Fibroblast of the aortic adventitia (primary cell): ENCODE measurements around the gene MIX23. TPM values are rescaled to one million over a fixed set of nuclear protein-coding genes. Genes with fewer than 3 reads are reported as not detected.

Experiments
- DNase-seq: peaks from one replicate; pipeline ENCODE4 v3.0.0-alpha.2; 2010; ENCODE audit warnings: low read depth
- H3K4me3 ChIP-seq: 2 replicates; pipeline ENCODE4 v1.5.1; 2011; ENCODE audit warnings: low read depth, mild to moderate bottlenecking, control low read depth, low read length, moderate library complexity
- total RNA-seq: library from RNA; depleted of rRNA; stranded (reverse); fragments of >200 nt; gene quantifications from 2 replicates; pipeline ENCODE4 v1.2.3, GENCODE V29; 2012; ENCODE audit warnings: low replicate concordance
- TF ChIP-seq, protein P1 (sequence below): IDR thresholded peaks from 2 replicates; pipeline ENCODE4 v1.5.1; 2011; ENCODE audit warnings: mild to moderate bottlenecking, low read length, control low read depth, inconsistent platforms; ENCODE audit not compliant: insufficient read depth

The MIX23 gene
- total RNA-seq, 1 donor = 27.0 TPM

GRCh38 chr3:122365073-122365472, 18.0 kb downstream of the MIX23 start:
- no peak for DNase-seq
- H3K4me3 ChIP-seq = no peak overlapping the region
- TF ChIP-seq, protein P1, sequence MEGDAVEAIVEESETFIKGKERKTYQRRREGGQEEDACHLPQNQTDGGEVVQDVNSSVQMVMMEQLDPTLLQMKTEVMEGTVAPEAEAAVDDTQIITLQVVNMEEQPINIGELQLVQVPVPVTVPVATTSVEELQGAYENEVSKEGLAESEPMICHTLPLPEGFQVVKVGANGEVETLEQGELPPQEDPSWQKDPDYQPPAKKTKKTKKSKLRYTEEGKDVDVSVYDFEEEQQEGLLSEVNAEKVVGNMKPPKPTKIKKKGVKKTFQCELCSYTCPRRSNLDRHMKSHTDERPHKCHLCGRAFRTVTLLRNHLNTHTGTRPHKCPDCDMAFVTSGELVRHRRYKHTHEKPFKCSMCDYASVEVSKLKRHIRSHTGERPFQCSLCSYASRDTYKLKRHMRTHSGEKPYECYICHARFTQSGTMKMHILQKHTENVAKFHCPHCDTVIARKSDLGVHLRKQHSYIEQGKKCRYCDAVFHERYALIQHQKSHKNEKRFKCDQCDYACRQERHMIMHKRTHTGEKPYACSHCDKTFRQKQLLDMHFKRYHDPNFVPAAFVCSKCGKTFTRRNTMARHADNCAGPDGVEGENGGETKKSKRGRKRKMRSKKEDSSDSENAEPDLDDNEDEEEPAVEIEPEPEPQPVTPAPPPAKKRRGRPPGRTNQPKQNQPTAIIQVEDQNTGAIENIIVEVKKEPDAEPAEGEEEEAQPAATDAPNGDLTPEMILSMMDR = no peak

GRCh38 chr3:122364490-122364889, 18.5 kb downstream of the MIX23 start:
- no peak for DNase-seq
- no peak overlapping the region for H3K4me3 ChIP-seq
- TF ChIP-seq, protein P1 = no peak

DNA sequence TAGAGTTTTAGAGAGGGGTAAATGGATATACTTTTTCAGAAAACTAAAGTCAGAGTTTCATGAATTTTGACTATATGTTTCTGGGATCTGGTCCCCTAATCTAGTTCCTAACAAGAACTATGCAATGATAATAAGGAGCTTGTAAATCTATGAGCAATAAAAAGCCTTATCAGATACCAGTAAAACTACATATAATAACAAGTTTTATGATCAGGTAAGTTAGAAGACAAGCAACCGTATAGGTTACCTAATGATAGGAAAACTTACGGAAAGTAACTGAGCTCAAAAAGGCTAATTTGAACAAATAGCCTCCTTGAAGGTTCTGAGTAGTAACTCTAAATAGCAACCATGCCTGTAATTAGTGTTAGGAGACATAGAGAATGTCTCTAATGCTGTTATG, 21.0 kb downstream of the MIX23 start:
- no peak overlapping the region for H3K4me3 ChIP-seq
- no peak for DNase-seq
- TF ChIP-seq, protein P1 = no peak

DNA sequence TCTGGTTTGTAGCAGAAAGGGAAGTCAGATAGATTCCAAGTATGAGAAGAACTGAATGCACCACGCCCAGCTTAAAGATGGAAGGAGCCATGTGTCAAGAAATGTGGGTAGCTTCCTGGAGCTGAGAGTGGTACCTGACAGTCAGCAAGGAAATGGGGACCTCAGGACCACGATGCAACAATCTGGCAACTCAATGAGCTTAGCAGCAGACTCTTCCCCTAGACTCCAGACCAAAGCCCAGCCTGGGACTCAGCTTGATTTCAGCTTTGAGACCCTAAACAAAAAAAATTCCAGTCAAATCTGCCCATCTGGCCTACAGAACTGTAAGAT, 24.4 kb downstream of the MIX23 start:
- TF ChIP-seq, protein P1 = no peak
- H3K4me3 ChIP-seq = no peak overlapping the region

DNA sequence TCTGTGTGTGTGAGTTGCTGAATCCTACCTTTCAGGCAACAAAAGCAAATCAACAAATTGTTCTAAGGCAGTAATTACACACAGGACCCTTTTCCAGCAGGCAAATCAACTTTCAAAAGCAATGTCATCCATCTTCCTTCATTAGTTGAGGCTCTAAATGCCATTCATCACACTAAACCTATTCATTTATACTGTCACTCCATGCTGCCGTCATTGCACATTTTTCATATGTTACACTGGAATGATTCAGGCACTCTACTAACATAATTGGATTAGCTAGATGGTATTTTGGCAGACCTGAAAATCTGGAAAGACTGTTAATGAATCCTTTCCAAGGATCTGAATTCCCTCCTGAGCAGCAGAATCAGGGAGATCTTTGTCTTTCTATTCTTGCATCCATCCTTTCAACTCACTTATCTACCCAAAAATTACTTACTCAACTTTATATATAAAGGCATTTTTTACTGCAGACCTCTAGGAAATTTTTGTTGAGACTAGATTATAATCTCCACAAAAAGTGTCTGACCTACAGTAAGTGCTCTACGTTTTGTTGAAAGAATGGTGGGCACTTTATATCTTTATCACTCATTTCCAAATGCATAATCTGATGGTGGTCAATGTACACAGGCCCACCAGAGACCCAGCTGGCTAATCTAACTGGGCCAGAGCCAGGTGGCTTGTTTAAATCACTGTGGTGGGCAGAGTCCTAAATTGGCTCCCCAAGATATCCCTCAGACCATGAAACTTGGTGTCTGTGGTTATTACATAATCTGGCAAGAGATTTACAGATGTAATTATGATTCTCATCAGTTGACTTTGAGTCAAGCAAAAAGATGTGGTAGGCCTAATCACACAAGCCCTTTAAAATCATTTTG, 25.0 kb downstream of the MIX23 start:
- H3K4me3 ChIP-seq = no peak overlapping the region
- TF ChIP-seq, protein P1 = no peak
- DNase-seq = peak; percentile 7

More for the DNA sequence above, 24.4 kb downstream of the MIX23 start:
- DNase-seq = no peak

DNA sequence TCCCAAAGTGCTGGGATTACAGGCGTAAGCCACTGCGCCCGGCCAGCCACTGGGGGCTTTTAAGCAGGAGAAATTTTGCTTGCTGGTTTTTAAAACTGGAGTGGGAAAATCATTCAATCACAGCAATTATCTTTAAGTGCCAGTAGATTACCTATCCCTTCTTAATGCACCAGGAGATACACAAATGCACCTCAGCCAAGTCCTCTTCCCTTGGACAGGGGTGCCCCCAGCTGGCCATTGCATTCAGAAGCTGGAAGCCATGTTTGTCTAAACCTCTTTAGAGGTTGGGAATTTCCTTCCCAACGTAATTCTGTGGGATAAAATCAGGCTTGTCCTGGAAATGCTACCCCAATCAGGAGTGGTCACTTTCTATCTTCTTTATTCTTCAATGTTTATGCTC, 26.6 kb downstream of the MIX23 start:
- H3K4me3 ChIP-seq = no peak overlapping the region
- DNase-seq = peak; percentile 28
- TF ChIP-seq, protein P1 = peak; percentile 33
